Kidney (tissue), 22 donors: Measurements from ENCODE around the gene TSSK3. TPM values are rescaled to one million over a fixed set of nuclear protein-coding genes. Genes with fewer than 3 reads are reported as not detected.

Source experiments
- DNase-seq, 5 donors: peaks; one replicate each; pipeline ENCODE4 v3.0.0-alpha.2; 2013 to 2020
- FAIRE-seq: peaks from 2 replicates; lab custom pipeline; 2012; peaks lifted over from hg19 to GRCh38; lab: Jason Lieb, UNC
- H3K27ac ChIP-seq, 2 donors: one replicate each; pipeline ENCODE4 v1.7.0; 2013; ENCODE audit warnings: low read depth in 2 of 2, low read length in 2 of 2, inconsistent platforms in 1 of 2
- H3K27me3 ChIP-seq: one replicate; pipeline ENCODE4 v1.7.1; 2013; ENCODE audit warnings: low read length, inconsistent platforms; ENCODE audit not compliant: control insufficient read depth, insufficient read depth
- H3K36me3 ChIP-seq, 3 donors: one replicate each; pipeline versions ENCODE4 v1.7.0 to v1.7.1; 2013; ENCODE audit warnings: low read length in 3 of 3, control low read depth in 1 of 3, inconsistent platforms in 1 of 3; ENCODE audit not compliant: insufficient read depth in 3 of 3, control insufficient read depth in 2 of 3
- H3K4me1 ChIP-seq, 3 donors: one replicate each; pipeline versions ENCODE4 v1.7.0 to v1.7.1; 2013; ENCODE audit warnings: low read length in 3 of 3, inconsistent platforms in 1 of 3, low read depth in 1 of 3; ENCODE audit not compliant: control insufficient read depth in 2 of 3, insufficient read depth in 2 of 3
- H3K4me3 ChIP-seq, 3 donors: one replicate each; pipeline versions ENCODE4 v1.7.0 to v1.8.1; 2013; ENCODE audit warnings: low read length in 3 of 3, control low read depth in 1 of 3, inconsistent platforms in 1 of 3
- H3K9ac ChIP-seq, 3 donors: one replicate each; pipeline versions ENCODE4 v1.7.0 to v1.7.1; 2013; ENCODE audit warnings: low read length in 3 of 3, control low read depth in 1 of 3, inconsistent platforms in 1 of 3
- H3K9me3 ChIP-seq, 3 donors: one replicate each; pipeline versions ENCODE4 v1.7.0 to v1.7.1; 2013; ENCODE audit warnings: low read length in 3 of 3, control low read depth in 1 of 3, inconsistent platforms in 1 of 3; ENCODE audit not compliant: control insufficient read depth in 2 of 3, insufficient read depth in 1 of 3
- CTCF ChIP-seq: IDR thresholded peaks from 3 replicates; pipeline ENCODE4 v1.5.1; 2012; ENCODE audit warnings: mild to moderate bottlenecking, moderate library complexity, borderline replicate concordance; ENCODE audit not compliant: insufficient read depth; ENCODE audit errors: extremely low read depth
- intact Hi-C: fragments of 100-400 bp; cut with DNase I; formaldehyde crosslinking; loops from one replicate; pipeline ENCODE4 v1.11.1; 2022
- long read RNA-seq, 10 donors: library from polyadenylated mRNA in 1 of 10; unstranded in 1 of 10; transcript quantifications; one replicate each; pipeline ENCODE4 v2.0.0 and lab custom pipeline, GENCODE V29; 2021 to 2026
- polyA plus RNA-seq: library from polyadenylated mRNA; stranded (reverse); fragments of 350-450 nt; fragmentation: Illumina TruSeq; extraction: RNeasy Lipid Tissue Mini Kit (QIAGEN cat#74804); gene quantifications from one replicate; pipeline ENCODE4 v1.2.3, GENCODE V29; 2014; ENCODE audit warnings: low read depth, low replicate concordance; ENCODE audit not compliant: insufficient read depth
- total RNA-seq: library from RNA; stranded (reverse); fragmentation: NEBNext Ultra II Directional; extraction: Animal tissue kit (Norgen Biotek cat#: 25700); gene quantifications from one replicate; pipeline ENCODE4 v1.2.1, GENCODE V29; 2021
- donor health status: control.
- donor health status: control.
- donor health status: control.
- donor health status: control.
- donor health status: control.
- donor health status: DM: yes; HTN: yes; CAD: no.
- donor health status: Normal renal cell carcinoma (clear cell type).

Gene TSSK3
- total RNA-seq = 4.3 TPM
- not detected for polyA plus RNA-seq
- long read RNA-seq, donor 1 = 0 reads
- long read RNA-seq, donor 2, partial matches to known transcripts = 7 of 8 reads
- long read RNA-seq, donor 2, other reads (novel, unspliced or antisense) = 0 of 8 reads
- long read RNA-seq, donor 3 = 0 reads
- long read RNA-seq, donor 4, partial matches to known transcripts = 8 of 8 reads
- long read RNA-seq, donor 4, other reads (novel, unspliced or antisense) = 0 of 8 reads
- long read RNA-seq, donor 5 = 0 reads
- long read RNA-seq, donor 6 = 0 reads
- long read RNA-seq, donor 7, partial matches to known transcripts = 0 of 2 reads
- long read RNA-seq, donor 7, other reads (novel, unspliced or antisense) = 2 of 2 reads
- long read RNA-seq, donor 8 = 0 reads
- long read RNA-seq, donor 9 = 0 reads
- long read RNA-seq, donor 10, partial matches to known transcripts = 7 of 15 reads
- long read RNA-seq, donor 10, other reads (novel, unspliced or antisense) = 7 of 15 reads

GRCh38 chr1:32362474-32363313 lies at the start of gene TSSK3, which contains the start of gene FAM229A:
Gene TSSK3, plus strand, starts transcription at chr1:32362539. Its CDS starts 163 bp downstream, at chr1:32362702.
Gene FAM229A, minus strand, starts transcription at chr1:32362485. Its CDS starts 394 bp downstream, at chr1:32362091.
- Histone ChIP-seq H3K27me3 (no peaks in the 10 kb centered on the region), H3K4me1 (peaks cover 0 to 2% (median 0%) of the 10 kb centered on the region in 3 donors), H3K36me3 (peaks cover 4 to 21% (median 12%) of the 10 kb centered on the region in 3 donors), H3K9ac (no peak within 1 kb of the TSS), H3K9me3 (no peaks in the 10 kb centered on the region), H3K27ac (peak within 1 kb of the TSS in 1 of 2 donors; percentile 65), H3K4me3 (peak within 1 kb of the TSS in 2 of 3 donors; percentile 26 to 46)
- FAIRE-seq = no peak
- TF ChIP-seq CTCF = no peak
- no peak for DNase-seq
- intact Hi-C loops = no loop called here

GRCh38 chr1:32316903-32317277 lies 45.4 kb upstream of the TSSK3 start:
- H3K9ac ChIP-seq = no peak overlapping the region
- intact Hi-C loops = no loop called here
- peaks cover 0 to 2% (median 0%) of the 10 kb centered on the region in 3 donors for H3K4me1 ChIP-seq
- no peak overlapping the region for H3K27ac ChIP-seq
- FAIRE-seq (no peak), DNase-seq (no peak)
- no peak for TF ChIP-seq CTCF
- H3K4me3 ChIP-seq = no peak overlapping the region
- H3K9me3 ChIP-seq = no peaks in the 10 kb centered on the region
- H3K36me3 ChIP-seq = peaks cover 0 to 14% (median 12%) of the 10 kb centered on the region in 3 donors
- no peaks in the 10 kb centered on the region for H3K27me3 ChIP-seq

- no peaks in the 10 kb centered on the region for H3K9me3 ChIP-seq
- TF ChIP-seq CTCF = no peak
- DNase-seq (no peak), FAIRE-seq (no peak)
- H3K4me3 ChIP-seq = no peak overlapping the region
- no peak overlapping the region for H3K27ac ChIP-seq
- intact Hi-C loops = no loop called here
- no peak overlapping the region for H3K9ac ChIP-seq
- H3K27me3 ChIP-seq = no peaks in the 10 kb centered on the region
- H3K36me3 ChIP-seq = peaks cover 0 to 14% (median 14%) of the 10 kb centered on the region in 3 donors
- H3K4me1 ChIP-seq = peaks cover 0 to 2% (median 0%) of the 10 kb centered on the region in 3 donors
Observed at GRCh38 chr1:32318127-32318869, 44.0 kb upstream of the TSSK3 start.
